ENCODE data around the gene CCNDBP1.
"Not testable (repeated sequence)": the region's sequence is repeated elsewhere in the genome, so short reads cannot be mapped to it uniquely, and the experiment has no call there.

The CCNDBP1 gene

DNA sequence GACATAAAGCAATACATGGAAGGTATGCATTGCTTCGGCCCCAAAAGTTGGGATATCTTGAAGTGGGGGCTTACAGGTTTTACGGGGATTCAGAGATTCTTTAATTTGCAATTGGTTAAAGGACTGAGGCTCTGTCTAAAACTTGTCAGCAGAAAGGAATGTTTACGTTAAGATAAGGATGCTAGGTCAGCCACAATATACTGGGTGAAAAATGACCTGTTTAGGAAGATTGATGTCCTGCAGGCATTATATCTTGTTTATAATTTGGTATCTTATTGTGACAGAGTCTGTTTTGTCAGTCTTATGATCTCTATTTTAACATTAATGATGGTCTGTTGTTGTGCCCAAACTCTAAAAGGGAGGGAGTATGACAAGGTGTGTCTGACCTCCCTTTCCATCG is 15.3 kb upstream of the CCNDBP1 start:
- no peak for DNase-seq (ENCODE audit: low read depth in 1 of 2, low spot score in 1 of 2)
- no peak for TF ChIP-seq GABPA (IDR thresholded peaks at IDR 0.05; ENCODE audit: low read depth)
- TF ChIP-seq POLR2AphosphoS5 (IDR thresholded peaks at IDR 0.05; ENCODE audit: low read depth) = no peak
- TF ChIP-seq SPI1 (IDR thresholded peaks at IDR 0.05; ENCODE audit: borderline replicate concordance, low read depth) = no peak
- TF ChIP-seq, protein P1, sequence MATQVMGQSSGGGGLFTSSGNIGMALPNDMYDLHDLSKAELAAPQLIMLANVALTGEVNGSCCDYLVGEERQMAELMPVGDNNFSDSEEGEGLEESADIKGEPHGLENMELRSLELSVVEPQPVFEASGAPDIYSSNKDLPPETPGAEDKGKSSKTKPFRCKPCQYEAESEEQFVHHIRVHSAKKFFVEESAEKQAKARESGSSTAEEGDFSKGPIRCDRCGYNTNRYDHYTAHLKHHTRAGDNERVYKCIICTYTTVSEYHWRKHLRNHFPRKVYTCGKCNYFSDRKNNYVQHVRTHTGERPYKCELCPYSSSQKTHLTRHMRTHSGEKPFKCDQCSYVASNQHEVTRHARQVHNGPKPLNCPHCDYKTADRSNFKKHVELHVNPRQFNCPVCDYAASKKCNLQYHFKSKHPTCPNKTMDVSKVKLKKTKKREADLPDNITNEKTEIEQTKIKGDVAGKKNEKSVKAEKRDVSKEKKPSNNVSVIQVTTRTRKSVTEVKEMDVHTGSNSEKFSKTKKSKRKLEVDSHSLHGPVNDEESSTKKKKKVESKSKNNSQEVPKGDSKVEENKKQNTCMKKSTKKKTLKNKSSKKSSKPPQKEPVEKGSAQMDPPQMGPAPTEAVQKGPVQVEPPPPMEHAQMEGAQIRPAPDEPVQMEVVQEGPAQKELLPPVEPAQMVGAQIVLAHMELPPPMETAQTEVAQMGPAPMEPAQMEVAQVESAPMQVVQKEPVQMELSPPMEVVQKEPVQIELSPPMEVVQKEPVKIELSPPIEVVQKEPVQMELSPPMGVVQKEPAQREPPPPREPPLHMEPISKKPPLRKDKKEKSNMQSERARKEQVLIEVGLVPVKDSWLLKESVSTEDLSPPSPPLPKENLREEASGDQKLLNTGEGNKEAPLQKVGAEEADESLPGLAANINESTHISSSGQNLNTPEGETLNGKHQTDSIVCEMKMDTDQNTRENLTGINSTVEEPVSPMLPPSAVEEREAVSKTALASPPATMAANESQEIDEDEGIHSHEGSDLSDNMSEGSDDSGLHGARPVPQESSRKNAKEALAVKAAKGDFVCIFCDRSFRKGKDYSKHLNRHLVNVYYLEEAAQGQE (IDR thresholded peaks at IDR 0.05; ENCODE audit: insufficient replicate concordance, low read depth) = no peak
- TF ChIP-seq, protein P2, sequence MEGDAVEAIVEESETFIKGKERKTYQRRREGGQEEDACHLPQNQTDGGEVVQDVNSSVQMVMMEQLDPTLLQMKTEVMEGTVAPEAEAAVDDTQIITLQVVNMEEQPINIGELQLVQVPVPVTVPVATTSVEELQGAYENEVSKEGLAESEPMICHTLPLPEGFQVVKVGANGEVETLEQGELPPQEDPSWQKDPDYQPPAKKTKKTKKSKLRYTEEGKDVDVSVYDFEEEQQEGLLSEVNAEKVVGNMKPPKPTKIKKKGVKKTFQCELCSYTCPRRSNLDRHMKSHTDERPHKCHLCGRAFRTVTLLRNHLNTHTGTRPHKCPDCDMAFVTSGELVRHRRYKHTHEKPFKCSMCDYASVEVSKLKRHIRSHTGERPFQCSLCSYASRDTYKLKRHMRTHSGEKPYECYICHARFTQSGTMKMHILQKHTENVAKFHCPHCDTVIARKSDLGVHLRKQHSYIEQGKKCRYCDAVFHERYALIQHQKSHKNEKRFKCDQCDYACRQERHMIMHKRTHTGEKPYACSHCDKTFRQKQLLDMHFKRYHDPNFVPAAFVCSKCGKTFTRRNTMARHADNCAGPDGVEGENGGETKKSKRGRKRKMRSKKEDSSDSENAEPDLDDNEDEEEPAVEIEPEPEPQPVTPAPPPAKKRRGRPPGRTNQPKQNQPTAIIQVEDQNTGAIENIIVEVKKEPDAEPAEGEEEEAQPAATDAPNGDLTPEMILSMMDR (IDR thresholded peaks at IDR 0.05; ENCODE audit: insufficient read depth, low read length) = no peak
- Histone ChIP-seq H3K27me3 (ENCODE audit: insufficient read depth, poor library complexity, severe bottlenecking) (no peaks in the 10 kb centered on the region), H3K4me3 (replicated peaks; ENCODE audit: insufficient read depth, low read length) (no peak overlapping the region), H3K27ac (replicated peaks) (no peak overlapping the region)

GRCh38 chr15:43175656-43176309 is 9.4 kb upstream of the CCNDBP1 start:
- not testable (repeated sequence) for H3K4me3 ChIP-seq (replicated peaks; ENCODE audit: insufficient read depth, low read length); DNase-seq (ENCODE audit: low read depth in 1 of 2, low spot score in 1 of 2); H3K27ac ChIP-seq (replicated peaks); H3K27me3 ChIP-seq (ENCODE audit: insufficient read depth, poor library complexity, severe bottlenecking)

DNA sequence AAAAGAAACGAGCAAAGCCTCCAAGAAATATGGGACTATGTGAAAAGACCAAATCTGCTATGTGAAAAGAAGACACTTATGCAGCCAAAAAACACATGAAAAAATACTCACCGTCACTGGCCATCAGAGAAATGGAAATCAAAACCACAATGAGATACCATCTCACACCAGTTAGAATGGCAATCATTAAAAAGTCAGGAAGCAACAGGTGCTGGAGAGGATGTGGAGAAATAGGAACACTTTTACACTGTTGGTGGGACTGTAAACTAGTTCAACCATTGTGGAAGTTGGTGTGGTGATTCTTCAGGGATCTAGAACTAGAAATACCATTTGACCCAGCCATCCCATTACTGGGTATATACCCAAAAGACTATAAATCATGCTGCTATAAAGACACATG is 8.1 kb upstream of the CCNDBP1 start:
- H3K4me3 ChIP-seq (replicated peaks; ENCODE audit: insufficient read depth, low read length); DNase-seq (ENCODE audit: low read depth in 1 of 2, low spot score in 1 of 2); H3K27ac ChIP-seq (replicated peaks); H3K27me3 ChIP-seq (ENCODE audit: insufficient read depth, poor library complexity, severe bottlenecking): not testable (repeated sequence)

GRCh38 chr15:43183270-43183669 is 1.9 kb upstream of the CCNDBP1 start:
- no peak for DNase-seq (ENCODE audit: low read depth in 1 of 2, low spot score in 1 of 2)
- Histone ChIP-seq H3K4me3 (replicated peaks; ENCODE audit: insufficient read depth, low read length) (no peak overlapping the region), H3K27ac (replicated peaks) (no peak overlapping the region), H3K27me3 (ENCODE audit: insufficient read depth, poor library complexity, severe bottlenecking) (no peaks in the 10 kb centered on the region)
- TF ChIP-seq, protein P1 (IDR thresholded peaks at IDR 0.05; ENCODE audit: insufficient replicate concordance, low read depth) = no peak
- peak; percentile 47; the same call in 1 of the 2 replicates for TF ChIP-seq SPI1 (IDR thresholded peaks at IDR 0.05; ENCODE audit: borderline replicate concordance, low read depth)
- no peak for TF ChIP-seq POLR2AphosphoS5 (IDR thresholded peaks at IDR 0.05; ENCODE audit: low read depth)

- TF ChIP-seq, protein P1 (IDR thresholded peaks at IDR 0.05; ENCODE audit: insufficient replicate concordance, low read depth) = no peak
- TF ChIP-seq SPI1 (IDR thresholded peaks at IDR 0.05; ENCODE audit: borderline replicate concordance, low read depth) = no peak
- TF ChIP-seq GABPA (IDR thresholded peaks at IDR 0.05; ENCODE audit: low read depth) = no peak
- TF ChIP-seq POLR2AphosphoS5 (IDR thresholded peaks at IDR 0.05; ENCODE audit: low read depth) = no peak
- TF ChIP-seq, protein P2 (IDR thresholded peaks at IDR 0.05; ENCODE audit: insufficient read depth, low read length) = no peak
- no peak overlapping the region; the same call in 1 of the 2 replicates for H3K27ac ChIP-seq (replicated peaks)
- H3K4me3 ChIP-seq (replicated peaks; ENCODE audit: insufficient read depth, low read length) = no peak overlapping the region
Observed at GRCh38 chr15:43184407-43185124, 637 bp upstream of the CCNDBP1 start.

More at GRCh38 chr15:43184407-43185124, 637 bp upstream of the CCNDBP1 start:
- DNase-seq (ENCODE audit: low read depth in 1 of 2, low spot score in 1 of 2) = no peak
- no peaks in the 10 kb centered on the region for H3K27me3 ChIP-seq (ENCODE audit: insufficient read depth, poor library complexity, severe bottlenecking)

Data from HL-60 (cell line).